Body of pancreas (tissue), 4 donors: ENCODE measurements around the gene VOPP1. TPM values are rescaled to one million over a fixed set of nuclear protein-coding genes. Genes with fewer than 3 reads are reported as not detected.

Source experiments
- ATAC-seq: fragments of 150-250 bp; one replicate; pipeline ENCODE4 v1.9.1; 2016
- DNase-seq, 4 donors: peaks; one replicate each; pipeline ENCODE4 v3.0.0-alpha.2; 2019
- H3K27ac ChIP-seq, 4 donors: fragments of 200-600 bp; sonication (generic); 1 replicate in 3 of 4; 2 replicates in 1 of 4; pipeline versions ENCODE4 v1.5.1 to v1.6.1; 2016 to 2019; ENCODE audit warnings: mild to moderate bottlenecking in 1 of 4, mixed read lengths in 1 of 4, moderate library complexity in 1 of 4
- H3K27me3 ChIP-seq, 2 donors: fragments of 200-600 bp; sonication (generic); one replicate each; pipeline ENCODE4 v1.6.0; 2016; ENCODE audit warnings: mild to moderate bottlenecking in 1 of 2
- H3K36me3 ChIP-seq, 2 donors: fragments of 200-600 bp; sonication (generic); replicated peaks in 1 of 2; 2 replicates each; pipeline ENCODE4 v1.5.1; 2016; ENCODE audit warnings: low read depth in 2 of 2; ENCODE audit not compliant: insufficient read depth in 1 of 2
- H3K4me1 ChIP-seq: fragments of 200-600 bp; sonication (generic); one replicate; pipeline ENCODE4 v1.6.0; 2016
- H3K4me3 ChIP-seq, 2 donors: fragments of 200-600 bp; sonication (generic); 1 replicate in 1 of 2; 2 replicates in 1 of 2; pipeline ENCODE4 v1.5.1; 2016 to 2019
- H3K9me3 ChIP-seq, 3 donors: fragments of 200-600 bp; sonication (generic); 1 replicate in 2 of 3; 2 replicates in 1 of 3; pipeline ENCODE4 v1.5.1; 2016
- CTCF ChIP-seq, 7 experiments: fragments of 450-650 bp in 4 of 7; fragments of 200-600 bp in 3 of 7; sonication (generic) in 3 of 7; IDR thresholded peaks; one replicate each; pipeline ENCODE4 v1.5.1; 2016 to 2019; ENCODE audit warnings: antibody characterized with exemption in 7 of 7
- POLR2A ChIP-seq, 3 donors: fragments of 450-650 bp; IDR thresholded peaks; one replicate each; pipeline ENCODE4 v1.6.1; 2016; ENCODE audit warnings: antibody characterized with exemption in 3 of 3, mild to moderate bottlenecking in 2 of 3
- WGBS, 2 donors: methylation state at CpG; one replicate each; pipeline ENCODE4 v1.1.5; 2017; 5-methylcytosine and 5-hydroxymethylcytosine counted together
- intact Hi-C: fragments of 100-400 bp; cut with DNase I; formaldehyde crosslinking; loops from one replicate; pipeline ENCODE4 v1.15.1; 2023
- total RNA-seq, 2 donors: library from RNA; depleted of rRNA; stranded (reverse); fragments of >200 nt; gene quantifications; one replicate each; pipeline ENCODE4 v1.1.0, GENCODE V29; 2016

VOPP1 gene
- total RNA-seq, 2 donors from 2014 or later: 25.1 to 30.6 TPM

- intact Hi-C loops: no loop called here
- DNase-seq (no peak), ATAC-seq (no peak)
- Histone ChIP-seq H3K27ac (no peak overlapping the region), H3K27me3 (no peaks in the 10 kb centered on the region), H3K4me3 (no peak overlapping the region), H3K36me3 (no peaks in the 10 kb centered on the region), H3K9me3 (no peaks in the 10 kb centered on the region), H3K4me1 (no peaks in the 10 kb centered on the region)
- TF ChIP-seq POLR2A (IDR thresholded peaks at IDR 0.05) (no peak), CTCF (IDR thresholded peaks at IDR 0.05) (no peak)
- WGBS, 2 donors: 87 to 89% methylated on average over 13 of the region's 13 CpGs
Observed at GRCh38 chr7:55502124-55502857, 70.0 kb downstream of the VOPP1 start.

GRCh38 chr7:55501611-55502010 is 70.7 kb downstream of the VOPP1 start:
- Histone ChIP-seq H3K36me3 (no peaks in the 10 kb centered on the region), H3K4me1 (no peaks in the 10 kb centered on the region), H3K4me3 (no peak overlapping the region), H3K27ac (no peak overlapping the region), H3K9me3 (no peaks in the 10 kb centered on the region), H3K27me3 (no peaks in the 10 kb centered on the region)
- intact Hi-C loops: no loop called here
- 53 to 54% methylated on average over 3 of the region's 3 CpGs for WGBS, 2 donors
- DNase-seq (no peak), ATAC-seq (no peak)
- no peak for TF ChIP-seq CTCF (IDR thresholded peaks at IDR 0.05)
- TF ChIP-seq POLR2A (IDR thresholded peaks at IDR 0.05): no peak

- intact Hi-C loops: no loop called here
- ATAC-seq: no peak
- H3K9me3 ChIP-seq: no peaks in the 10 kb centered on the region
- H3K27me3 ChIP-seq: no peaks in the 10 kb centered on the region
- no peaks in the 10 kb centered on the region for H3K36me3 ChIP-seq
- WGBS, 2 donors: 69 to 71% methylated on average over 7 of the region's 7 CpGs
- no peak overlapping the region for H3K4me3 ChIP-seq
- no peak overlapping the region for H3K27ac ChIP-seq
- DNase-seq: no peak
- no peaks in the 10 kb centered on the region for H3K4me1 ChIP-seq
- no peak for TF ChIP-seq POLR2A (IDR thresholded peaks at IDR 0.05)
- no peak for TF ChIP-seq CTCF (IDR thresholded peaks at IDR 0.05)
Observed at GRCh38 chr7:55500117-55500756, 72.1 kb downstream of the VOPP1 start.

GRCh38 chr7:55499591-55499990 is 72.7 kb downstream of the VOPP1 start:
- no peak for TF ChIP-seq CTCF (IDR thresholded peaks at IDR 0.05)
- TF ChIP-seq POLR2A (IDR thresholded peaks at IDR 0.05): no peak
- Histone ChIP-seq H3K4me3 (no peak overlapping the region), H3K27me3 (no peaks in the 10 kb centered on the region), H3K27ac (no peak overlapping the region), H3K36me3 (no peaks in the 10 kb centered on the region), H3K4me1 (no peaks in the 10 kb centered on the region), H3K9me3 (no peaks in the 10 kb centered on the region)
- DNase-seq (no peak), ATAC-seq (no peak)
- 92 to 93% methylated on average over 12 of the region's 12 CpGs for WGBS, 2 donors
- intact Hi-C loops: no loop called here

- no peak for ATAC-seq
- TF ChIP-seq POLR2A (IDR thresholded peaks at IDR 0.05): no peak
- no peak for TF ChIP-seq CTCF (IDR thresholded peaks at IDR 0.05)
- Histone ChIP-seq H3K4me1 (no peaks in the 10 kb centered on the region), H3K9me3 (no peaks in the 10 kb centered on the region), H3K27ac (no peak overlapping the region), H3K27me3 (no peaks in the 10 kb centered on the region), H3K36me3 (no peaks in the 10 kb centered on the region), H3K4me3 (no peak overlapping the region)
- intact Hi-C loops: no loop called here
- DNase-seq: no peak
- WGBS, 2 donors: 86 to 89% methylated on average over 4 of the region's 4 CpGs
Observed at GRCh38 chr7:55498770-55499169, 73.5 kb downstream of the VOPP1 start.
